OCI-LY1 (cell line): ENCODE results near the gene ATP8A1.

Source experiments
- H2AFZ ChIP-seq: fragments of 200-600 bp; sonication (generic), shearing (Covaris generic); 2 replicates; pipeline ENCODE4 v1.6.0; 2014; ENCODE audit warnings: antibody characterized with exemption, mild to moderate bottlenecking, low read length
- H3F3A ChIP-seq: fragments of 200-600 bp; sonication (generic), shearing (Covaris generic); 2 replicates; pipeline ENCODE4 v1.6.0; 2014; ENCODE audit warnings: mild to moderate bottlenecking, antibody characterized with exemption, low read length, moderate library complexity; ENCODE audit not compliant: insufficient read depth
- H3K27ac ChIP-seq: fragments of 200-600 bp; sonication (generic); 2 replicates; pipeline ENCODE4 v1.5.1; 2014; ENCODE audit warnings: low read length, mixed run types, mild to moderate bottlenecking, low read depth; ENCODE audit not compliant: poor library complexity, severe bottlenecking
- H3K27me3 ChIP-seq: fragments of 200-600 bp; sonication (generic); 2 replicates; pipeline ENCODE4 v1.6.0; 2014; ENCODE audit warnings: antibody characterized with exemption, mild to moderate bottlenecking, low read length, moderate library complexity; ENCODE audit not compliant: insufficient read depth
- H3K36me3 ChIP-seq: fragments of 200-600 bp; sonication (generic); 2 replicates; pipeline ENCODE4 v1.6.1; 2014; ENCODE audit warnings: mild to moderate bottlenecking, antibody characterized with exemption, low read length, moderate library complexity, mixed read lengths; ENCODE audit not compliant: insufficient read depth
- H3K4me1 ChIP-seq: fragments of 200-600 bp; sonication (generic); 2 replicates; pipeline ENCODE4 v1.5.1; 2014; ENCODE audit warnings: mild to moderate bottlenecking, low read length, moderate library complexity; ENCODE audit not compliant: insufficient read depth, severe bottlenecking
- H3K4me2 ChIP-seq: fragments of 200-600 bp; sonication (generic), shearing (Covaris generic); 2 replicates; pipeline ENCODE4 v1.6.1; 2014; ENCODE audit warnings: low read length
- H3K4me3 ChIP-seq: fragments of 200-600 bp; sonication (generic); 2 replicates; pipeline ENCODE4 v1.5.1; 2014; ENCODE audit warnings: low read length, low read depth, mild to moderate bottlenecking, mixed read lengths; ENCODE audit not compliant: poor library complexity, severe bottlenecking
- H3K79me2 ChIP-seq: fragments of 200-600 bp; shearing (Covaris generic); 2 replicates; pipeline ENCODE4 v1.6.1; 2016; ENCODE audit warnings: mixed run types, low read length, mixed read lengths; ENCODE audit not compliant: insufficient read depth
- H3K9ac ChIP-seq: fragments of 200-600 bp; sonication (generic), shearing (Covaris generic); 2 replicates; pipeline ENCODE4 v1.6.1; 2014; ENCODE audit warnings: mild to moderate bottlenecking, low read length, mixed read lengths
- H3K9me2 ChIP-seq: fragments of 200-600 bp; sonication (generic), shearing (Covaris generic); 2 replicates; pipeline ENCODE4 v1.6.1; 2014; ENCODE audit warnings: low read depth, mild to moderate bottlenecking, low read length, mixed read lengths
- H3K9me3 ChIP-seq: fragments of 200-600 bp; shearing (Covaris generic); 2 replicates; pipeline ENCODE4 v1.6.1; 2014; ENCODE audit warnings: low read length, mixed read lengths
- H4K20me1 ChIP-seq: fragments of 200-600 bp; sonication (generic), shearing (Covaris generic); 2 replicates; pipeline ENCODE4 v1.6.0; 2016; ENCODE audit warnings: mild to moderate bottlenecking, low read length; ENCODE audit not compliant: insufficient read depth
- CTCF ChIP-seq: fragments of 200-600 bp; sonication (generic), shearing (Covaris generic); IDR thresholded peaks from 2 replicates; pipeline ENCODE4 v1.5.1; 2017; ENCODE audit warnings: mild to moderate bottlenecking, antibody characterized with exemption, low read length, moderate library complexity, mixed read lengths
- EZH2 ChIP-seq: fragments of 200-600 bp; sonication (generic), shearing (Covaris generic); IDR thresholded peaks from 2 replicates; pipeline ENCODE4 v1.8.0; 2017; ENCODE audit warnings: borderline replicate concordance, mixed run types, mild to moderate bottlenecking, antibody characterized with exemption, low read length, moderate library complexity, mixed read lengths

The ATP8A1 gene

DNA sequence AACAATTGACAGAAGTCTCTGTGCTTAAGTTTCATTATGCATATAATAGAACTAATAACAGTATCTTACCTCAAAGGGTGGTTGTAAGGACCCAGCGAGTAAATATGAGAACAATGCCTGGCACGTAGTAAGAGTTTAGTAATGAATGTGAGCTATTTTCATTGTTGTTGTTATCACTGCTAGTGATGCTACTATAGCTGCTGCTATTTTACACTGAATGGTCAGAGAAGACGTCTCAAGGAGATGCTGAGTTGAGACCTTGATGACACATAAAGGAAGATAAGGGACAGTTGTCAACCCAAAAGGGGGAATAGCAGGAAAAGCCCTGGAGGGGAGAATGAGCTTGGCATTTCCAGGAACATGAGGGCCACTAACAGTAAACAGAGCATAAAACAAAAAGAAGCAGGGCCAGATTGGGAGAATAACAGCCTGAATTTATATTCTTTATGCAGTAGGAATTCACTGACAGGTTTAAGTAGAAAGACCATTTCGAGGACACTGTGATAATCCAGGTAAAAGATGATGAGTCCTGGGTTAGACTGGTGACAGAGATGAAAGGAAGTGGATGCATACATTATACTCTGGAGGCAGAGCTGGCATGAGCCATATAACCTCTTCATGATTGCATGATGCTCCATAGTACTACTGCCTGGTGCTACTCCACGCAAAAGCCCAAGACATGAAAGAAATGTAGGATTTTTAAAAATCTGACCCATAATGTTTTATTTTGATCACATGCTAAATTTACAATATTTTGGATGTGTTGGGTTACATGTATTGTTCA, 23.1 kb downstream of the ATP8A1 start:
- H2AFZ ChIP-seq, result no peak overlapping the region
- peaks cover 55% of the 10 kb centered on the region for H3K4me1 ChIP-seq
- H3K79me2 ChIP-seq, result peaks cover 16% of the 10 kb centered on the region
- H3K27ac ChIP-seq, result no peak overlapping the region
- no peak overlapping the region for H3K4me3 ChIP-seq
- TF ChIP-seq EZH2, result no peak
- TF ChIP-seq CTCF, result no peak
- no peak overlapping the region for H3K4me2 ChIP-seq
- no peaks in the 10 kb centered on the region for H3K9me2 ChIP-seq
- H3K9me3 ChIP-seq, result no peaks in the 10 kb centered on the region
- H3K36me3 ChIP-seq, result no peaks in the 10 kb centered on the region
- 0 out of 2 replicates have a peak, but pooled peaks cover 2% of the 10 kb centered on the region for H3F3A ChIP-seq
- no peaks in the 10 kb centered on the region for H4K20me1 ChIP-seq
- no peak overlapping the region for H3K9ac ChIP-seq
- no peaks in the 10 kb centered on the region for H3K27me3 ChIP-seq

DNA sequence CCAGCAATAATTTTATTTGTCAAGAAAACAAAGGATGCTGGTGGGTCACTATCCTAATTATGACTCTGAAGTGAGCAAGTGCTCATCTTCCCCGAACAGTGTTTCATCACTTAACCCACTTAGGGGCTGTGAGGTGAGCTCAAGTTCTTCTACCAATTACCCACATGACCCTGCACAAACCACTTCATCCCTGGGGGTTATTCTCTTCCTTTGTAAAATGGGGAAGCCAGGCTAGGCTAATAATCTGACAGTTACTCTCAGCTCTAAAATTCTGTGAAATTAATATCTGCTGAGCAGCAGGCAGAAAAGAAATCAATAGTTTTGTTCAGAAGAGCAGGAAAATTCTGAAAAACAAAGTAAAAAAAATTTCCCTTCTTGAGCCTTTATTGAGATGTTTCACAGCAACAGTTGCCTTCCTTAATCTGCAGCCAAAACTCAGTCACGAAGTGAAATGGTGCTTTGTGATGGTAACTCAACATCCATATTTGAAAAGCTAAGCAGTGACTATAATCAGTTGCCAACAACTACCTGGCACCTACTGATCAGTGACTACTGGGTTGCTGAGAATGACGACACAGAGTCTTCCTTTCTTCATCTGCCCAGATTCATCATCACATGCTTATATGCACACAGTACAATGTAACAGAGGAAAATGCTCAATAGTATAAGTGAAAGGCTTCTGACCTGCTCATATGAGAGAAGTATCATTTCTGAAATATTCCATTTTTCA, 24.1 kb downstream of the ATP8A1 start:
- Histone ChIP-seq H3K9ac (no peak overlapping the region), H4K20me1 (no peaks in the 10 kb centered on the region)

GRCh38 chr4:42630908-42631307, 26.0 kb downstream of the ATP8A1 start:
- Histone ChIP-seq H3K4me3 (no peak overlapping the region), H4K20me1 (no peaks in the 10 kb centered on the region), H3K4me1 (peaks cover 59% of the 10 kb centered on the region), H3K79me2 (peaks cover 16% of the 10 kb centered on the region), H3K27ac (no peak overlapping the region), H3K27me3 (no peaks in the 10 kb centered on the region), H3K36me3 (no peaks in the 10 kb centered on the region), H3K9me3 (no peaks in the 10 kb centered on the region), H2AFZ (no peak overlapping the region), H3K4me2 (no peak overlapping the region), H3F3A (peaks cover 14% of the 10 kb centered on the region; the same call in 1 of the 2 replicates), H3K9ac (no peak overlapping the region), H3K9me2 (no peaks in the 10 kb centered on the region)
- TF ChIP-seq CTCF (no peak), EZH2 (no peak)

More for the DNA sequence above, 24.1 kb downstream of the ATP8A1 start:
- Histone ChIP-seq H3K4me2 (no peak overlapping the region), H2AFZ (no peak overlapping the region), H3K36me3 (no peaks in the 10 kb centered on the region), H3K79me2 (peaks cover 16% of the 10 kb centered on the region), H3K27ac (no peak overlapping the region), H3F3A (peaks cover 8% of the 10 kb centered on the region; the same call in 1 of the 2 replicates), H3K9me2 (no peaks in the 10 kb centered on the region), H3K4me3 (no peak overlapping the region), H3K9me3 (no peaks in the 10 kb centered on the region), H3K27me3 (no peaks in the 10 kb centered on the region), H3K4me1 (peaks cover 55% of the 10 kb centered on the region)
- TF ChIP-seq EZH2, result no peak
- TF ChIP-seq CTCF, result no peak
